Hepatocyte (in vitro differentiated cells): Measurements from ENCODE around the gene GALNT13.

Experiments used
- EZH2phosphoT487 ChIP-seq: fragments of 200-600 bp; sonication (generic); IDR thresholded peaks from one replicate; pipeline ENCODE4 v1.6.1; 2018; ENCODE audit warnings: antibody characterized with exemption, mild to moderate bottlenecking, low read depth, moderate library complexity; ENCODE audit not compliant: unreplicated experiment, severe bottlenecking
- TF ChIP-seq, protein P1 (sequence below): fragments of 200-600 bp; sonication (generic); IDR thresholded peaks from 2 replicates; pipeline ENCODE4 v1.5.1; 2016; ENCODE audit warnings: antibody characterized with exemption, mild to moderate bottlenecking; ENCODE audit not compliant: poor library complexity

DNA sequence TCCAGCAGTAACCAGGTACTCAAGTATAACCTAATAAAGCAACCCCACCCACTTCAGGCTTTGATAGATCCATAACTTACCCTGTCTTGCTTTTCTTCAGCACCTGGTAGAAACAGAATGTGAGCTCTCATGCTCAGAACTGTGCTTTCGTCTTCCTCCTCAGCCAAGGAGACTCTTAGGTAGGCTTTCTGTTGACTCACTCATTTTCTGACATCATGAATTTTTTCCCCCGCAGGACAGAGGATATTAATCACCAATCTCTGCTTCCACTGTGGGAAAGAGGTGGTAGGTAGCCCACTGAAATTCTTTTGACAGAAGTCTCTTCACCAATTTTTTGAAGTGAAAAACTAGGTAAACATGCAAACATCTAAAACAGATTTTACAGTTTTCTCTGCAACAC, 585.6 kb downstream of the GALNT13 start:
- TF ChIP-seq, protein P1, sequence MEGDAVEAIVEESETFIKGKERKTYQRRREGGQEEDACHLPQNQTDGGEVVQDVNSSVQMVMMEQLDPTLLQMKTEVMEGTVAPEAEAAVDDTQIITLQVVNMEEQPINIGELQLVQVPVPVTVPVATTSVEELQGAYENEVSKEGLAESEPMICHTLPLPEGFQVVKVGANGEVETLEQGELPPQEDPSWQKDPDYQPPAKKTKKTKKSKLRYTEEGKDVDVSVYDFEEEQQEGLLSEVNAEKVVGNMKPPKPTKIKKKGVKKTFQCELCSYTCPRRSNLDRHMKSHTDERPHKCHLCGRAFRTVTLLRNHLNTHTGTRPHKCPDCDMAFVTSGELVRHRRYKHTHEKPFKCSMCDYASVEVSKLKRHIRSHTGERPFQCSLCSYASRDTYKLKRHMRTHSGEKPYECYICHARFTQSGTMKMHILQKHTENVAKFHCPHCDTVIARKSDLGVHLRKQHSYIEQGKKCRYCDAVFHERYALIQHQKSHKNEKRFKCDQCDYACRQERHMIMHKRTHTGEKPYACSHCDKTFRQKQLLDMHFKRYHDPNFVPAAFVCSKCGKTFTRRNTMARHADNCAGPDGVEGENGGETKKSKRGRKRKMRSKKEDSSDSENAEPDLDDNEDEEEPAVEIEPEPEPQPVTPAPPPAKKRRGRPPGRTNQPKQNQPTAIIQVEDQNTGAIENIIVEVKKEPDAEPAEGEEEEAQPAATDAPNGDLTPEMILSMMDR: no peak
- TF ChIP-seq EZH2phosphoT487: no peak
